GM20431 (cell line): ENCODE measurements around the gene SOCS6.

ENCODE experiments used
- in situ Hi-C: fragments of 300-500 bp; cut with MseI, MboI; formaldehyde crosslinking; loops from one replicate; pipeline ENCODE4 v1.15.0; 2020; ENCODE audit warnings: low sequenced_read_pairs; ENCODE audit not compliant: unreplicated experiment

SOCS6 gene

DNA sequence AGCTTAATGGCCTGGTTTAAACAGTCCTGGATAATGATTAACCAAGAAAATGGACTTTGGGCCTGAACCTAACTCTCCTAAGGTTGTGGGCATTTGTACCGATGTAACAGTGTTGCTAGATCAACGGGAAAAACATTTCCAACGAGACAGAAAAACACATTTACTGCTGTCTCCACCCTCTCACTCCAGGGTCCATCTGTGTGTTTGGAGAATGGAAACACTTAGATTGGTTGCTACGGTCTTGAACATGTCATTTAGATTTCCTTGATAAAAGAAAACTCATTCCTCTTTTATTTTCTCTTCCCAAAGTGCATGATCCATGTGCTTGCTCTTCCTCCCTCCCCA lies 88.0 kb downstream of the SOCS6 start:
- in situ Hi-C loops = no loop called here

DNA sequence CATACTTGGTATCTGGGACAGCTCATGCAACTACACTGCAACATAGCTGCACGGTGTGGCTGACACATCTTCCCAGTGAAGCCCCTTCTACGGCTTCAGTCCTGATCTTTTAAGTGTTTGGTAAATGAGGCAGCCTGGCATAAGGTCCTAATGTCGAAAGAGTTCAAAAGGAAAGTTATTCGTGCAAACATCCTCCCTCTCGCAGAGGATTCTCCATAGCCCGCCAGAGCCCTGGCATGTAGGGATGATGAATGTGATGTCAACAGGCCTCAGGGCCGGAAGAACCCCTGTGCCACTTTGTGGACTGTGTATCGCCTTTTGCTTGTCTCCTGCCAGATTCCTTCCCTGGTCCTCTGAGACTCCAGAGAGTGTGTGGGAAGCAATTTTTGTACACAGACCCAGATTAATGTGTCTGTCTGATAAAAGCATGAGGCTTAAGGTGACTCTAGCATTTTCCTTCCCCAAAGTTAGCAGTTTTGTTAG lies 88.5 kb downstream of the SOCS6 start:
- in situ Hi-C loops = no loop called here

DNA sequence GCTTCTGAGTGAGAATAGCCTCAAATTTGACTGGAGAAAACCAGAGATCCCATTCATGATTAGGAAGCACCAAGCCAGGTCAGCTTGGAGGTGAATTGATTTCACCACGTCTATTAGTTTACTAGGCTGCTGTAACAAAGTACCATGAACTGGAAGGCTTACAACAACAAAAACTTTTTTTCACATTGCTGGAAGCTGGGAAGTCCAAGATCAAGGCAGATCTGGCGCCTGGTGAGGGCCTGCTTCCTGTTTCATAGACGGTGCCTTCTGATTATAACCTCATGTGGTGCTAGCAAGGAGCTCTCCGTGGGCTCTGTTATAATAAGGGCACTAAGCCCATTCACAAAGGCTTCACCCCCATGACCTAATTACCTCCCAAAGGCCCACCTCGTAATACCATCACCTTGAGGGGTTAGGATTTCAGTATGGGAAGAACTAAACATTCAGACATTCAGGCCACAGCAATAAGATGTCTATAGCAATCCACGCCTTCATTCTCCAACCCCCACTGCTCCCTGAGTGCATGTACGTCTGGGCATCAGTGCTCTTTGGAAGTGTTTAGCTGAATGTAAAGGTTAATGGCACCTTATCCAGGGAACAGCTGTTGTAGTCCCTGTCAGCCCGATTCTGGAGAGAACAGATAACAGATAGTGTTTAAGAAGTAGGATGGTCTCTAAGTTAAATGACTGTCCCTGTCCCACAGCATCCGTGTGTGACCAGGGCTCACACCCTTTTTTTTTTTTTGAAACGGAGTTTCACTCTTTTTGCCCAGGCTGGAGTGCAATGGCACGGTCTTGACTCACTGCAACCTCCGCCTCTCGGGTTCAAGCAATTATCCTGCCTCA lies 89.2 kb downstream of the SOCS6 start:
- in situ Hi-C loops = no loop called here
